OCI-LY7 (cell line): ENCODE measurements around the gene CLIC4.

Experiments
- EZH2phosphoT487 ChIP-seq: fragments of 200-600 bp; sonication (generic); IDR thresholded peaks from 2 replicates; pipeline ENCODE4 v1.6.1; 2018; ENCODE audit warnings: low read depth, borderline replicate concordance, mild to moderate bottlenecking, mixed run types, antibody characterized with exemption, low read length, moderate library complexity, mixed read lengths
- TF ChIP-seq, protein P1 (sequence below): fragments of 200-600 bp; sonication (generic); conservative IDR thresholded peaks from 2 replicates; pipeline ENCODE4 v1.5.1; 2014; ENCODE audit warnings: mild to moderate bottlenecking, antibody characterized with exemption, low read length, moderate library complexity, mixed read lengths

DNA sequence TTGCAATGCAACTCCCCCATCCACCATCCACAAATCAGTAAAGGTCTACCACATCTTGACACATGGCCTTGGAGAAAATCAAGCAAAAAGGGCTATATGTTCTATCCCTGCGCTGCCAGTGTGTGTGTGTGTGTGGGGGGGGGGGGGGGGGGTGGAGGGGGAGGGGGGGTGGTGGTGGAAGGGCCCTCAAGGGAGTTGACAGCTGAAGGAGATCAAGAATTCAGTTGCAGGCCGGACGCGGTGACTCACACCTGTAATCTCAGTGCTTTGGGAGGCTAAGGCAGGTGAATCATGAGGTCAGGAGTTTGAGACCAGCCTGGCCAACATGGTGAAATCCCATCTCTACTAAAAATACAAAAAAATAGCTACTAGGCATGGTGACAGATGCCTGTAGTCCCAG is 37.6 kb upstream of the CLIC4 start:
- TF ChIP-seq, protein P1, sequence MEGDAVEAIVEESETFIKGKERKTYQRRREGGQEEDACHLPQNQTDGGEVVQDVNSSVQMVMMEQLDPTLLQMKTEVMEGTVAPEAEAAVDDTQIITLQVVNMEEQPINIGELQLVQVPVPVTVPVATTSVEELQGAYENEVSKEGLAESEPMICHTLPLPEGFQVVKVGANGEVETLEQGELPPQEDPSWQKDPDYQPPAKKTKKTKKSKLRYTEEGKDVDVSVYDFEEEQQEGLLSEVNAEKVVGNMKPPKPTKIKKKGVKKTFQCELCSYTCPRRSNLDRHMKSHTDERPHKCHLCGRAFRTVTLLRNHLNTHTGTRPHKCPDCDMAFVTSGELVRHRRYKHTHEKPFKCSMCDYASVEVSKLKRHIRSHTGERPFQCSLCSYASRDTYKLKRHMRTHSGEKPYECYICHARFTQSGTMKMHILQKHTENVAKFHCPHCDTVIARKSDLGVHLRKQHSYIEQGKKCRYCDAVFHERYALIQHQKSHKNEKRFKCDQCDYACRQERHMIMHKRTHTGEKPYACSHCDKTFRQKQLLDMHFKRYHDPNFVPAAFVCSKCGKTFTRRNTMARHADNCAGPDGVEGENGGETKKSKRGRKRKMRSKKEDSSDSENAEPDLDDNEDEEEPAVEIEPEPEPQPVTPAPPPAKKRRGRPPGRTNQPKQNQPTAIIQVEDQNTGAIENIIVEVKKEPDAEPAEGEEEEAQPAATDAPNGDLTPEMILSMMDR: no peak
- no peak for TF ChIP-seq EZH2phosphoT487
